ENCODE data around the gene ORMDL2.

Gene ORMDL2

GRCh38 chr12:55840581-55841351, 22.9 kb downstream of the ORMDL2 start:
- DNase-seq (no peak), ATAC-seq (no peak)
- Mint-ChIP-seq H3K4me3 (no peak overlapping the region), H3K4me1 (peaks cover 11% of the 10 kb centered on the region), H3K27ac (peak overlapping the region in 1 of 2 donors; percentile 56), H3K9me3 (no peaks in the 10 kb centered on the region), H3K27me3 (no peaks in the 10 kb centered on the region)

GRCh38 chr12:55842681-55843429, 25.0 kb downstream of the ORMDL2 start, which contains the start of gene MMP19:
Gene MMP19, minus strand, starts transcription at chr12:55842936. Its CDS starts 106 bp downstream, at chr12:55842830.
- Mint-ChIP-seq H3K9me3 (no peaks in the 10 kb centered on the region), H3K27ac (no peak within 1 kb of the TSS), H3K4me3 (no peak within 1 kb of the TSS), H3K4me1 (peaks cover 11% of the 10 kb centered on the region), H3K27me3 (no peaks in the 10 kb centered on the region)
- no peak for DNase-seq
- ATAC-seq = no peak

GRCh38 chr12:55843431-55843830, 25.6 kb downstream of the ORMDL2 start:
- no peak for DNase-seq
- Mint-ChIP-seq H3K27me3 (no peaks in the 10 kb centered on the region), H3K4me3 (no peak overlapping the region), H3K27ac (no peak overlapping the region), H3K4me1 (peaks cover 15% of the 10 kb centered on the region), H3K9me3 (no peaks in the 10 kb centered on the region)
- ATAC-seq = no peak

GRCh38 chr12:55844961-55845360, 27.1 kb downstream of the ORMDL2 start:
- Mint-ChIP-seq H3K4me3 (no peak overlapping the region), H3K4me1 (peaks cover 17% of the 10 kb centered on the region), H3K9me3 (no peaks in the 10 kb centered on the region), H3K27ac (no peak overlapping the region), H3K27me3 (peaks cover 8% of the 10 kb centered on the region)
- ATAC-seq = no peak
- no peak for DNase-seq

GRCh38 chr12:55845361-55845760, 27.5 kb downstream of the ORMDL2 start:
- H3K27ac Mint-ChIP-seq = no peak overlapping the region
- no peaks in the 10 kb centered on the region for H3K9me3 Mint-ChIP-seq
- peaks cover 12% of the 10 kb centered on the region for H3K27me3 Mint-ChIP-seq
- H3K4me1 Mint-ChIP-seq = peaks cover 17% of the 10 kb centered on the region
- no peak for DNase-seq
- ATAC-seq = no peak
- H3K4me3 Mint-ChIP-seq = no peak overlapping the region

- Mint-ChIP-seq H3K4me3 (no peak overlapping the region), H3K4me1 (peaks cover 17% of the 10 kb centered on the region), H3K27me3 (peaks cover 12% of the 10 kb centered on the region), H3K27ac (peak overlapping the region in 1 of 2 donors; percentile 57), H3K9me3 (no peaks in the 10 kb centered on the region)
- ATAC-seq (no peak), DNase-seq (no peak)
Observed at GRCh38 chr12:55845785-55846496, 28.1 kb downstream of the ORMDL2 start.

- peak; percentile 70 for ATAC-seq
- Mint-ChIP-seq H3K9me3 (no peaks in the 10 kb centered on the region), H3K27ac (peak overlapping the region; percentile 73 to 83), H3K27me3 (peaks cover 12% of the 10 kb centered on the region), H3K4me1 (peaks cover 17% of the 10 kb centered on the region), H3K4me3 (no peak overlapping the region)
- DNase-seq = no peak
Observed at GRCh38 chr12:55847033-55847432, 29.2 kb downstream of the ORMDL2 start.

GRCh38 chr12:55847603-55848291, 29.9 kb downstream of the ORMDL2 start:
- DNase-seq (no peak), ATAC-seq (peak; percentile 74)
- H3K27ac Mint-ChIP-seq = peak overlapping the region; percentile 73 to 83

GRCh38 chr12:55849616-55850343, 31.9 kb downstream of the ORMDL2 start:
- H3K9me3 Mint-ChIP-seq = no peaks in the 10 kb centered on the region
- no peak overlapping the region for H3K4me3 Mint-ChIP-seq
- no peak overlapping the region for H3K27ac Mint-ChIP-seq
- H3K27me3 Mint-ChIP-seq = peaks cover 12% of the 10 kb centered on the region
- DNase-seq (no peak), ATAC-seq (no peak)
- peaks cover 17% of the 10 kb centered on the region for H3K4me1 Mint-ChIP-seq

More at GRCh38 chr12:55847603-55848291, 29.9 kb downstream of the ORMDL2 start:
- Mint-ChIP-seq H3K4me3 (peak overlapping the region; percentile 12 to 60), H3K27me3 (peaks cover 12% of the 10 kb centered on the region), H3K4me1 (peaks cover 17% of the 10 kb centered on the region), H3K9me3 (no peaks in the 10 kb centered on the region)

- H3K4me1 Mint-ChIP-seq = peaks cover 17% of the 10 kb centered on the region
- no peak overlapping the region for H3K27ac Mint-ChIP-seq
- DNase-seq (no peak), ATAC-seq (no peak)
- H3K4me3 Mint-ChIP-seq = no peak overlapping the region
- H3K9me3 Mint-ChIP-seq = no peaks in the 10 kb centered on the region
- peaks cover 12% of the 10 kb centered on the region for H3K27me3 Mint-ChIP-seq
Observed at GRCh38 chr12:55850401-55850800, 32.6 kb downstream of the ORMDL2 start.

GRCh38 chr12:55850893-55851292, 33.1 kb downstream of the ORMDL2 start:
- peaks cover 17% of the 10 kb centered on the region for H3K4me1 Mint-ChIP-seq
- ATAC-seq = no peak
- no peak overlapping the region for H3K27ac Mint-ChIP-seq
- no peak for DNase-seq
- no peaks in the 10 kb centered on the region for H3K9me3 Mint-ChIP-seq
- no peak overlapping the region for H3K4me3 Mint-ChIP-seq
- peaks cover 12% of the 10 kb centered on the region for H3K27me3 Mint-ChIP-seq

GRCh38 chr12:55852740-55853139, 34.9 kb downstream of the ORMDL2 start:
- Mint-ChIP-seq H3K27me3 (peaks cover 12% of the 10 kb centered on the region), H3K4me3 (no peak overlapping the region), H3K4me1 (peaks cover 7% of the 10 kb centered on the region), H3K9me3 (no peaks in the 10 kb centered on the region), H3K27ac (no peak overlapping the region)
- no peak for DNase-seq
- ATAC-seq = no peak

GRCh38 chr12:55861396-55861795, 43.6 kb downstream of the ORMDL2 start:
- no peaks in the 10 kb centered on the region for H3K4me1 Mint-ChIP-seq

GRCh38 chr12:55861871-55862270, 44.0 kb downstream of the ORMDL2 start:
- no peak overlapping the region for H3K27ac Mint-ChIP-seq
- H3K4me3 Mint-ChIP-seq = no peak overlapping the region
- H3K4me1 Mint-ChIP-seq = no peaks in the 10 kb centered on the region
- H3K9me3 Mint-ChIP-seq = peaks cover 0 to 5% of the 10 kb centered on the region in 2 donors
- ATAC-seq (no peak), DNase-seq (no peak)
- H3K27me3 Mint-ChIP-seq = no peaks in the 10 kb centered on the region

More at GRCh38 chr12:55861396-55861795, 43.6 kb downstream of the ORMDL2 start:
- no peaks in the 10 kb centered on the region for H3K27me3 Mint-ChIP-seq
- peaks cover 0 to 5% of the 10 kb centered on the region in 2 donors for H3K9me3 Mint-ChIP-seq
- no peak overlapping the region for H3K4me3 Mint-ChIP-seq
- DNase-seq (no peak), ATAC-seq (no peak)
- H3K27ac Mint-ChIP-seq = no peak overlapping the region
